22Rv1 (cell line): ENCODE measurements around the gene KIF1A.

Experiments
- H3K27ac ChIP-seq: fragments of 450-650 bp; 2 replicates; pipeline ENCODE4 v1.5.1; 2017
- CTCF ChIP-seq: fragments of 450-650 bp; IDR thresholded peaks from 2 replicates; pipeline ENCODE4 v1.5.1; 2017; ENCODE audit warnings: mild to moderate bottlenecking
- ZFX ChIP-seq: fragments of 450-650 bp; IDR thresholded peaks from 2 replicates; pipeline ENCODE4 v1.6.1; 2017; ENCODE audit warnings: antibody characterized with exemption, borderline replicate concordance

The KIF1A gene

GRCh38 chr2:240727913-240728312 is 92.1 kb downstream of the KIF1A start:
- no peak overlapping the region for H3K27ac ChIP-seq
- no peak for TF ChIP-seq CTCF
- no peak for TF ChIP-seq ZFX

DNA sequence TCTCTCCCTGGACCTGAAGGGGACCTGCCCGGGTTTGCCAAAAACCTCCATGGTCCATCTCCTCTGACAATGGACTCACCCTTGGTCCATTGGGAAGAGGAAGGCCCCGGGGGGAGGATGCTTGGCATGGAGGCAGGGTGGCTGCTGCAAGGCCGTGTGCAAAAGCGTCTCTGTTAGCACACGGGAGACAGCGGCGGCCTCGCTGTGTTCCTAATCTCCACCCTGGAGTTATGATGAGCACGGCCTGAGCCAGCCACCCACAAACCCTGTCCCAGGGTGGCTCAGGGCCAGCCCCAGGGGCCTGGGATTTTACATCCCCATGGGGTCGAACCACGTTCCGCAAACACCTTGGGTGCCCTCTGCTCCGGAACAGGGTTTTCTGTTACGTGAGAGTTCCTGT is 92.6 kb downstream of the KIF1A start:
- no peak overlapping the region for H3K27ac ChIP-seq

DNA sequence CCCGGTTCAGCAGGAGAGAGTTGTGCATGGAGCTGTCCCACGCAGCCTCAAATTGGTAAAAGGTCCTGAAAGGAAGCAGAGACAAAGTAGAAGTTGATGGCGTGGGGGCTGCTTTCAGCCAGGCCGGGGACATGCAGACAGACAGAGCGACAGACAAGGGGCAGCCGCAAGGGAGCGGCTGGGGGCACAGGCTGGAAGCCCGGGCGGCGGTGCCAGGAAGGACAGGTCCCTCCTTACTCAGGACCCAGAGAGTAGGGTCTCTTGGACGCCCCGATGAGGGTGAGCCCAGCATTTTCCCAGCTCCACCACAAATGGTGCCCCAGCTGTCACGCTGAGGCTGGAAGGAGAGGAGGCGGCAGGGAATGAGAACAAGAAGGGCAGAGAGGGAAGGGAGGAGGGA is 93.1 kb downstream of the KIF1A start:
- H3K27ac ChIP-seq, result no peak overlapping the region
- no peak for TF ChIP-seq ZFX
- no peak for TF ChIP-seq CTCF

More for the DNA sequence above, 92.6 kb downstream of the KIF1A start:
- TF ChIP-seq ZFX (no peak), CTCF (no peak)

DNA sequence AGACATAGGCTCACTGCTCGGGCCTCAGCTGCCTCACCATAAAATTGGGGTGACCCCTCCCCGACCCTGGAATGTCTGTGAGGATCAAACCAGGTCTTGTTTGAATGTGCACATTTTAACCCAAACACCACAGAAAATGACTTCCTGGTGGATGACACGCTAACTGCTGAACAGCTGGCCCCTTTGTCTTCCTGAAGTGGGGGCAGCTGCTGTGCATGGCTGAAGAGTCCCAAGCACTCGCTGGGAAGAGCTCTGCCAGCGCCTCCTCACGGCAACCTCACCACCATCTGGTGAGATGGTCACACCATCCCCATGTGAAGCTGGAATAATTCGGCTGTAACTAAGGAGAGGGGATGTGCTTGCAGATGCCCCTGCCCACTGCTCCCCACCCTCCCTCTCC is 94.3 kb downstream of the KIF1A start:
- TF ChIP-seq CTCF, result no peak
- no peak for TF ChIP-seq ZFX
- no peak overlapping the region for H3K27ac ChIP-seq

GRCh38 chr2:240725266-240725665 is 94.8 kb downstream of the KIF1A start:
- no peak overlapping the region for H3K27ac ChIP-seq

GRCh38 chr2:240724431-240724830 is 95.6 kb downstream of the KIF1A start:
- H3K27ac ChIP-seq, result no peak overlapping the region
- TF ChIP-seq CTCF (no peak), ZFX (no peak)

More at GRCh38 chr2:240725266-240725665, 94.8 kb downstream of the KIF1A start:
- no peak for TF ChIP-seq ZFX
- TF ChIP-seq CTCF, result no peak

DNA sequence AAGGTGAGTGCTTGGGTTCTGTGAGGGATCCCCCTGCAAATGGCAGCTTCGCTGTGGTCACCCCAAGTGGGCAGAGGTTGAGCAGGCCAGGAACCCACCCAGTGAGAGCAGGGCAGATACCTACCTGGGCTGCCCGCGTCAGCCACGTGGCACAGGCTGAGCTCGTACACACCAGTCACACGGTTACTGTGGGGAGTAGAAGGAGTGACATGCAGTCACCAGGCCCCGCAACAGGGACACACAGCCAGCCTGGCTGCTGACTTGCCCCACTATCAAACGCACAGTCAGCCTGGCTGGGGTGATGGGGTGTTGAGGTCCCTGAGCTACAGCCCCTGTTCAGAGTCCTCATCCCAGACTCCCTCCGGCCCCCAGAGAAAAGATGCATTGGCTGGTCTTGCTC is 96.2 kb downstream of the KIF1A start:
- TF ChIP-seq ZFX (no peak), CTCF (no peak)
- H3K27ac ChIP-seq, result no peak overlapping the region
